ENCODE data around the gene TMEM169. TPM values are rescaled to one million over a fixed set of nuclear protein-coding genes. Genes with fewer than 3 reads are reported as not detected.

Gene TMEM169
- total and polyA plus RNA-seq, 7 donors = 0.80 to 1.4 (median 0.95) TPM; not detected in 3

DNA sequence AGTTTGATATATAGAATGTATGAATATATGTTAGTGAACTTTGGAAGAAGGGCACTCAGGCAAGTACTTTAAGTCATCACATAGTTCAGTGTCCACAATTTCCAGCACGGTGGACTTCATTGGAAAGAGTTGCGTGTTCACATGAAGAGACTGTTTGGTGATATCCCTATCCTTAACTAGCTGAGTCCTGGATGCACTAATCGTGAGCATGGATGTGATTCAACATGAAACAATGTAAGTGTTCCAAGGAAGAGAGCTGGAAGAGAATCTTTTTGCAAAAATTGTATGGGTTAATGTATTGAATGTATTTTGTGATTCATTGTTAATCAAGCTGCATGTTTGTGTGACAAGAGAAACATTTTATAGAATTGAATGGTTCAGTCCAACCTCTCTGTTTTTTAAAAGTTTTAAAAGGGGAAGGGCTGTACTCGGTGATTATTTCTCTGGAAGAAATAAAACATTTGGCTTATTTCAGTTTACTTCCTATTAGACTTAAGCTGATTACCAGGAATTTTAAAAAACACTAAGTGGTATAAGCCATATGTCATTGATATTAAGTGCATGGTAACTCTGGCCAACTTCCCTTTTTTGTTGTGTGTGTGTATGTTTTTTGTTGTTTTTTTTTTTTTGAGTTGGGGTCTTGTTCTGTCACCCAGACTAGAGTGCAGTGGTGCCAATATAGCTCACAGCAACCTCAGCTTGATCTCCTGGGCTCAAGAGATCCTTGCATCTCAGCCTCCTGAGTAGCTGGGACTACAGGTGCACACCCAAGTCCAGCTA, 36.0 kb downstream of the TMEM169 start:
- Histone ChIP-seq H3K36me3 (peaks cover 12 to 84% (median 26%) of the 10 kb centered on the region in 4 donors), H3K4me3 (no peak overlapping the region), H3K9me3 (no peaks in the 10 kb centered on the region), H3K27ac (no peak overlapping the region), H3K4me1 (peaks cover 0 to 35% (median 13%) of the 10 kb centered on the region in 4 donors), H3K27me3 (no peaks in the 10 kb centered on the region)
- intact Hi-C loops (cut with DNase I) = no loop called here
- DNase-seq = no peak
- 81 to 88% methylated on average over 4 of the region's 4 CpGs for WGBS, 2 donors
- no peak for TF ChIP-seq POLR2AphosphoS5 (IDR thresholded peaks at IDR 0.05)
- TF ChIP-seq EP300 (IDR thresholded peaks at IDR 0.05) = no peak
- no peak for TF ChIP-seq POLR2A (IDR thresholded peaks at IDR 0.05)
- TF ChIP-seq, protein P1, sequence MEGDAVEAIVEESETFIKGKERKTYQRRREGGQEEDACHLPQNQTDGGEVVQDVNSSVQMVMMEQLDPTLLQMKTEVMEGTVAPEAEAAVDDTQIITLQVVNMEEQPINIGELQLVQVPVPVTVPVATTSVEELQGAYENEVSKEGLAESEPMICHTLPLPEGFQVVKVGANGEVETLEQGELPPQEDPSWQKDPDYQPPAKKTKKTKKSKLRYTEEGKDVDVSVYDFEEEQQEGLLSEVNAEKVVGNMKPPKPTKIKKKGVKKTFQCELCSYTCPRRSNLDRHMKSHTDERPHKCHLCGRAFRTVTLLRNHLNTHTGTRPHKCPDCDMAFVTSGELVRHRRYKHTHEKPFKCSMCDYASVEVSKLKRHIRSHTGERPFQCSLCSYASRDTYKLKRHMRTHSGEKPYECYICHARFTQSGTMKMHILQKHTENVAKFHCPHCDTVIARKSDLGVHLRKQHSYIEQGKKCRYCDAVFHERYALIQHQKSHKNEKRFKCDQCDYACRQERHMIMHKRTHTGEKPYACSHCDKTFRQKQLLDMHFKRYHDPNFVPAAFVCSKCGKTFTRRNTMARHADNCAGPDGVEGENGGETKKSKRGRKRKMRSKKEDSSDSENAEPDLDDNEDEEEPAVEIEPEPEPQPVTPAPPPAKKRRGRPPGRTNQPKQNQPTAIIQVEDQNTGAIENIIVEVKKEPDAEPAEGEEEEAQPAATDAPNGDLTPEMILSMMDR (IDR thresholded peaks at IDR 0.05) = no peak

DNA sequence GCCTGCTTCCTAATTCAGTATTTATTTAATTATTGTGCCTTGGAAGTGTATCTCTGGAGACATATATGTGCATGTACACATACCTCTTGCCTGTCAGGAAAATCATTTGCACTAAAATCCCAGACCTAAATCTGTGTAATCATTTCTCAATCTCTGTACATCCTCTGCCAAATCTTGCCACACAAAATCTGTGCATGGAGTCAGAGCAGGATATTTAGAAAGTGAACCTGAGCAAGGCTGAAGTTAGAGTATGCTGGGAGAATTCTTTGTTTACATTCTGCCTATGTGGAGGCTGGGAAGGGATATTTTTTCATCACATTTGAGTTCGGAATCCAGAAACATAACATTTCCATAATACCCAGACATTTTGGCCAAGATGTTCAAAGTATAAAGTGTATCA, 36.8 kb downstream of the TMEM169 start:
- H3K36me3 ChIP-seq = peaks cover 16 to 84% (median 29%) of the 10 kb centered on the region in 4 donors
- intact Hi-C loops (cut with DNase I) = no loop called here
- no peaks in the 10 kb centered on the region for H3K27me3 ChIP-seq
- 94 to 96% methylated on average over 1 of the region's 1 CpG for WGBS, 2 donors
- no peak overlapping the region for H3K27ac ChIP-seq
- H3K9me3 ChIP-seq = no peaks in the 10 kb centered on the region
- TF ChIP-seq, protein P1 (IDR thresholded peaks at IDR 0.05) = no peak
- no peak for TF ChIP-seq POLR2AphosphoS5 (IDR thresholded peaks at IDR 0.05)
- no peak for TF ChIP-seq EP300 (IDR thresholded peaks at IDR 0.05)
- no peak for TF ChIP-seq POLR2A (IDR thresholded peaks at IDR 0.05)
- H3K4me3 ChIP-seq = no peak overlapping the region
- no peak for DNase-seq
- peaks cover 0 to 35% (median 13%) of the 10 kb centered on the region in 4 donors for H3K4me1 ChIP-seq

DNA sequence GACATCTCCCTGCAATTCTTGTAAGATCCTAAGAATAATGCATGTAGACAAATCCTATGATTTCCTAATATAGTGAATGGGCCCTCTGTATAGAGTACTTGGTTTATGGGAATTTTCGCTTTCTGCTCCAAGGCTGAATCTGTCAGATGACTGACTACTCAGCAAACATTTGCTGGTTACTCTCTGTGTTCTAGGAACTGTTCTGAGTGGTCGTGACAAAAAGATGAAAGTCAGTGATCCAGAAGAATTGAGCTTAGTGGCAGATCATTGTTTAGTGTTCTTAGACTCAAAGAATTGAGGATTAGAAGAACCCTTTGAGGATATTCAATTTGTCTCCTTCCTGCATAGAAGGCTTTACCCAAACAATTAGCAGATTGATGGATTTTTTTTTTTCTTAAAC, 37.4 kb downstream of the TMEM169 start:
- H3K4me3 ChIP-seq = no peak overlapping the region
- TF ChIP-seq POLR2AphosphoS5 (IDR thresholded peaks at IDR 0.05) (no peak), EP300 (IDR thresholded peaks at IDR 0.05) (no peak), POLR2A (IDR thresholded peaks at IDR 0.05) (no peak)
- TF ChIP-seq, protein P1 (IDR thresholded peaks at IDR 0.05) = no peak
- no peak for DNase-seq
- H3K36me3 ChIP-seq = peaks cover 22 to 84% (median 30%) of the 10 kb centered on the region in 4 donors
- H3K27ac ChIP-seq = no peak overlapping the region
- no peaks in the 10 kb centered on the region for H3K27me3 ChIP-seq
- peaks cover 0 to 33% (median 10%) of the 10 kb centered on the region in 4 donors for H3K4me1 ChIP-seq
- intact Hi-C loops (cut with DNase I) = no loop called here
- no peaks in the 10 kb centered on the region for H3K9me3 ChIP-seq
- 79 to 91% methylated on average over 2 of the region's 2 CpGs for WGBS, 2 donors

DNA sequence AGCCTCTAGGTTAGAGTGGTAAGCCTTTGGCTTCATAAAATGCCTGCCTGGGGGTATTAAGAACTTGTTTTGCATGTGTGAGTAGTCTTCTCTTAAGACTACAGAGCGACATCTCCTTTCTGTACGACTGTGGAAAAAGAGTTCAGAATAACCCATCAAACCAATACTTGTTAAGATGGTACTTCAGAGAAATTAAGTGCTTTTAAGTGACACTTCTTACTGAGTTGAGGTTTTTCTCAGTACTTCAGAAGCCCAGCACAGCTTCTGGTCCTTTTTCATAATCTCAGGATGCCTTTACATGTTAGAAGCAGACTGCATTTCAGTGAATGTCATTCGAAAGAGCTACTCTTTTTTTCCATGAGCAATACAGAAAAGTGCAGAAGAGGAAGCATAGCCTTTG, 38.3 kb downstream of the TMEM169 start:
- WGBS, 2 donors = 62 to 89% methylated on average over 3 of the region's 3 CpGs
- no peaks in the 10 kb centered on the region for H3K27me3 ChIP-seq
- peaks cover 0 to 29% (median 6%) of the 10 kb centered on the region in 4 donors for H3K4me1 ChIP-seq
- H3K36me3 ChIP-seq = peaks cover 23 to 89% (median 37%) of the 10 kb centered on the region in 4 donors
- intact Hi-C loops (cut with DNase I) = no loop called here
- no peak for DNase-seq
- TF ChIP-seq POLR2A (IDR thresholded peaks at IDR 0.05) = no peak
- TF ChIP-seq, protein P1 (IDR thresholded peaks at IDR 0.05) = no peak
- TF ChIP-seq EP300 (IDR thresholded peaks at IDR 0.05) = no peak
- no peak for TF ChIP-seq POLR2AphosphoS5 (IDR thresholded peaks at IDR 0.05)
- no peak overlapping the region for H3K27ac ChIP-seq
- no peaks in the 10 kb centered on the region for H3K9me3 ChIP-seq
- no peak overlapping the region for H3K4me3 ChIP-seq
